Smooth muscle cell (in vitro differentiated cells): ENCODE results near the gene ZNF146. TPM values are rescaled to one million over a fixed set of nuclear protein-coding genes. Genes with fewer than 3 reads are reported as not detected.

Experiments used
- DNase-seq: peaks from one replicate; lab custom pipeline; 2025; ENCODE audit not compliant: unreplicated experiment; lab: John Stamatoyannopoulos, UW
- H2AFZ ChIP-seq: fragments of 200-600 bp; sonication (generic); 2 replicates; pipeline ENCODE4 v1.6.0; 2016; ENCODE audit warnings: antibody characterized with exemption, low read depth, mild to moderate bottlenecking
- H3F3A ChIP-seq: fragments of 200-600 bp; sonication (generic); 2 replicates; pipeline ENCODE4 v1.6.0; 2017; ENCODE audit warnings: antibody characterized with exemption, low read depth
- H3K27ac ChIP-seq: fragments of 200-600 bp; sonication (generic); 2 replicates; pipeline ENCODE4 v1.5.1; 2016; ENCODE audit warnings: low read depth, mild to moderate bottlenecking
- H3K27me3 ChIP-seq: fragments of 200-600 bp; sonication (generic); 2 replicates; pipeline ENCODE4 v1.6.1; 2016; ENCODE audit warnings: low read depth, mild to moderate bottlenecking
- H3K36me3 ChIP-seq: fragments of 200-600 bp; sonication (generic); 2 replicates; pipeline ENCODE4 v1.5.1; 2016; ENCODE audit warnings: low read depth
- H3K4me1 ChIP-seq: fragments of 200-600 bp; sonication (generic); 2 replicates; pipeline ENCODE4 v1.5.1; 2016; ENCODE audit warnings: low read depth
- H3K4me2 ChIP-seq: fragments of 200-600 bp; sonication (generic); 2 replicates; pipeline ENCODE4 v1.6.0; 2016; ENCODE audit warnings: mild to moderate bottlenecking
- H3K4me3 ChIP-seq: fragments of 200-600 bp; sonication (generic); 2 replicates; pipeline ENCODE4 v1.5.1; 2016; ENCODE audit warnings: mild to moderate bottlenecking
- H3K79me2 ChIP-seq: fragments of 200-600 bp; sonication (generic); 2 replicates; pipeline ENCODE4 v1.6.0; 2016; ENCODE audit warnings: low read depth, mild to moderate bottlenecking
- H3K9ac ChIP-seq: fragments of 200-600 bp; sonication (generic); 2 replicates; pipeline ENCODE4 v1.6.0; 2016; ENCODE audit warnings: low read depth
- H3K9me3 ChIP-seq: fragments of 200-600 bp; sonication (generic); replicated peaks from 2 replicates; pipeline ENCODE4 v1.5.1; 2016; ENCODE audit warnings: low read depth
- H4K20me1 ChIP-seq: fragments of 200-600 bp; sonication (generic); 2 replicates; pipeline ENCODE4 v1.6.0; 2016; ENCODE audit warnings: low read depth
- CTCF ChIP-seq: fragments of 200-600 bp; sonication (generic); IDR thresholded peaks from 2 replicates; pipeline ENCODE4 v1.5.1; 2017; ENCODE audit warnings: borderline replicate concordance, mild to moderate bottlenecking, antibody characterized with exemption; ENCODE audit not compliant: insufficient read depth, poor library complexity, severe bottlenecking
- WGBS: methylation state at CpG from one replicate; pipeline ENCODE4 v1.1.7; 2016; ENCODE audit warnings: low lambda C conversion rate; 5-methylcytosine and 5-hydroxymethylcytosine counted together
- polyA plus RNA-seq: library from polyadenylated mRNA; unstranded; fragments of >200 nt; fragmentation: Nextera tagmentation; extraction: Ambion mirVana; gene quantifications from 2 replicates; pipeline ENCODE4 v1.2.1, GENCODE V29; 2016
- total RNA-seq: library from RNA; depleted of rRNA; stranded (reverse); fragments of >200 nt; gene quantifications from 2 replicates; pipeline ENCODE4 v1.2.3, GENCODE V29; 2014

The ZNF146 gene
- total and polyA plus RNA-seq, 2 experiments from 2014 or later: 49.4 to 161 TPM

DNA sequence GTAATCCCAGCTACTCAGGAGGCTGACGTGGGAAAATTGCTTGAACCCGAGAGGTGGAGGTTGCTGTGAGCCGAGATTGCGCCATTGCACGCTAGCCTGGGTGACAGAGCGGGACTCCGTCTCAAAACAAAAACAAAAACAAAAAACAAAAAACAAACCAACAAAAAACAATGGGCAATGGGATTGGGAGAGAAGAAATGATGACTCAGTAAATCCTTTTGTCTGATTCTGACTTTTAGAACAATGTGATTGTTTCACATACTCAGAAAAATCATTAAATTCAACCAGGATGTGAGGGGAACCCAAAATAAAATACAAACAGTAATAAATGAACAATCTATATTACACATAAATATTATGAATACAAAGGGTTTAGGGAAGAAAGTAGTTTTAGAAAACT is 5.5 kb upstream of the ZNF146 start:
- Histone ChIP-seq H4K20me1 (no peaks in the 10 kb centered on the region), H3K27ac (no peak overlapping the region), H3K27me3 (no peaks in the 10 kb centered on the region), H3K79me2 (peaks cover 3% of the 10 kb centered on the region), H3K36me3 (no peaks in the 10 kb centered on the region), H3K4me1 (no peaks in the 10 kb centered on the region), H3F3A (no peaks in the 10 kb centered on the region), H3K9ac (no peak overlapping the region), H3K4me2 (no peak overlapping the region), H3K4me3 (no peak overlapping the region), H2AFZ (no peak overlapping the region), H3K9me3 (no peaks in the 10 kb centered on the region)
- WGBS: 97% methylated on average over 7 of the region's 7 CpGs
- no peak for TF ChIP-seq CTCF
- DNase-seq: no peak

- no peak for DNase-seq
- H3K4me3 ChIP-seq: no peak overlapping the region
- no peaks in the 10 kb centered on the region for H4K20me1 ChIP-seq
- no peaks in the 10 kb centered on the region for H3K9me3 ChIP-seq
- H3K9ac ChIP-seq: no peak overlapping the region
- no peaks in the 10 kb centered on the region for H3K27me3 ChIP-seq
- no peaks in the 10 kb centered on the region for H3K4me1 ChIP-seq
- TF ChIP-seq CTCF: no peak
- H3F3A ChIP-seq: peaks cover 3% of the 10 kb centered on the region
- no peaks in the 10 kb centered on the region for H3K36me3 ChIP-seq
- H3K4me2 ChIP-seq: no peak overlapping the region
- H2AFZ ChIP-seq: no peak overlapping the region
- H3K27ac ChIP-seq: no peak overlapping the region
- peaks cover 6% of the 10 kb centered on the region for H3K79me2 ChIP-seq
- 95% methylated on average over 8 of the region's 8 CpGs for WGBS
Measured at GRCh38 chr19:36210497-36210896, 4.4 kb upstream of the ZNF146 start.

DNA sequence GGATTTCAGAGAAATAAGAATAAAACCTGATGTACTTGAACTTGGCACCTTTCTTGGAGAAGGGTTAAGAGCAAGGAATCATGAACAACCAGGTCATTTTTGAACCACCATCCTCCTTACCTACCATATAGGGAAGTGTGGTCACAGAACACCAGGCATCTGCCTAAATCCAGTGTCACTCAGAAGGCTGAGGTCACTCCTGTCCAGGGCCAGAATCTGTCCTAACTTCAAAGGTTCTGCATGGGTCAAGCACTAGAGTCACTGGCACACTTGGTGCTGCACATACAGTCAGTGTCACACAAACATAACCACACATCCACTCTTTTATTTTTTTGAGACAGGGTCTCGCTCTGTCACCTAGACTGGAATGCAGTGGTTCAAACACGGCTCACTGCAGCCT is 2.0 kb upstream of the ZNF146 start:
- WGBS: 93% methylated on average over 2 of the region's 2 CpGs
- H3K27me3 ChIP-seq: no peaks in the 10 kb centered on the region
- no peaks in the 10 kb centered on the region for H3K36me3 ChIP-seq
- H3F3A ChIP-seq: peaks cover 8% of the 10 kb centered on the region
- no peak for TF ChIP-seq CTCF
- no peak overlapping the region for H3K4me3 ChIP-seq
- H4K20me1 ChIP-seq: peaks cover 8% of the 10 kb centered on the region
- no peak for DNase-seq
- H3K79me2 ChIP-seq: peaks cover 30% of the 10 kb centered on the region
- no peak overlapping the region for H2AFZ ChIP-seq
- no peak overlapping the region for H3K27ac ChIP-seq
- H3K4me2 ChIP-seq: no peak overlapping the region
- no peak overlapping the region for H3K9ac ChIP-seq
- H3K9me3 ChIP-seq: no peaks in the 10 kb centered on the region
- peaks cover 9% of the 10 kb centered on the region for H3K4me1 ChIP-seq
